T follicular helper cell (primary cell): Measurements from ENCODE around the gene FBXO27.
"Not testable (repeated sequence)": the region's sequence is repeated elsewhere in the genome, so short reads cannot be mapped to it uniquely, and the experiment has no call there.

Experiments
- DNase-seq: peaks from one replicate; pipeline ENCODE4 v3.0.0-alpha.2; 2020; ENCODE audit warnings: low read depth
- total RNA-seq, 2 experiments: gene quantifications; one replicate each; lab custom pipeline; 2026; lab: John Stamatoyannopoulos, UW

FBXO27 gene
- 0.35 to 0.78 reads per million in 2 experiments for total RNA-seq

- DNase-seq: no peak
Observed at GRCh38 chr19:39032063-39032918, at the start of gene FBXO27. FBXO27 (minus strand) TSS chr19:39032549; CDS start chr19:39032227, 322 bp downstream.

- DNase-seq: no peak
Observed at GRCh38 chr19:39080431-39080830, 48.1 kb upstream of the FBXO27 start.

GRCh38 chr19:39078436-39079200 lies 46.3 kb upstream of the FBXO27 start:
- no peak for DNase-seq

GRCh38 chr19:39077323-39077722 lies 45.0 kb upstream of the FBXO27 start:
- no peak for DNase-seq

GRCh38 chr19:39074942-39075341 lies 42.6 kb upstream of the FBXO27 start:
- DNase-seq: no peak

- DNase-seq: no peak
Observed at GRCh38 chr19:39074205-39074692, 41.9 kb upstream of the FBXO27 start.

- DNase-seq: no peak
Observed at GRCh38 chr19:39070888-39071287, 38.5 kb upstream of the FBXO27 start.

- not testable (repeated sequence) for DNase-seq
Observed at GRCh38 chr19:39068259-39068658, 35.9 kb upstream of the FBXO27 start.

GRCh38 chr19:39067104-39067503 lies 34.8 kb upstream of the FBXO27 start:
- no peak for DNase-seq

- no peak for DNase-seq
Observed at GRCh38 chr19:39065928-39066327, 33.6 kb upstream of the FBXO27 start.

GRCh38 chr19:39064405-39064804 lies 32.1 kb upstream of the FBXO27 start:
- no peak for DNase-seq

GRCh38 chr19:39060171-39060570 lies 27.8 kb upstream of the FBXO27 start:
- no peak for DNase-seq

GRCh38 chr19:39059302-39059701 lies 27.0 kb upstream of the FBXO27 start:
- DNase-seq: no peak

GRCh38 chr19:39057615-39058014 lies 25.3 kb upstream of the FBXO27 start:
- DNase-seq: no peak

GRCh38 chr19:39054091-39054470 lies 21.7 kb upstream of the FBXO27 start:
- no peak for DNase-seq

GRCh38 chr19:39053276-39054090 lies 21.1 kb upstream of the FBXO27 start:
- DNase-seq: no peak

GRCh38 chr19:39052846-39053245 lies 20.5 kb upstream of the FBXO27 start:
- no peak for DNase-seq

- DNase-seq: peak; percentile 48
Observed at GRCh38 chr19:39052243-39052746, 19.9 kb upstream of the FBXO27 start.

- no peak for DNase-seq
Observed at GRCh38 chr19:39047073-39047472, 14.7 kb upstream of the FBXO27 start.

GRCh38 chr19:39046037-39046821 lies 13.9 kb upstream of the FBXO27 start:
- no peak for DNase-seq

GRCh38 chr19:39045506-39045905 lies 13.2 kb upstream of the FBXO27 start:
- no peak for DNase-seq
